NCI-H2196 (cell line): ENCODE measurements around the gene FLNC.

Source experiments
- DNase-seq: peaks from one replicate; lab custom pipeline; 2025; ENCODE audit not compliant: unreplicated experiment; lab: John Stamatoyannopoulos, UW

Gene FLNC, protein sequence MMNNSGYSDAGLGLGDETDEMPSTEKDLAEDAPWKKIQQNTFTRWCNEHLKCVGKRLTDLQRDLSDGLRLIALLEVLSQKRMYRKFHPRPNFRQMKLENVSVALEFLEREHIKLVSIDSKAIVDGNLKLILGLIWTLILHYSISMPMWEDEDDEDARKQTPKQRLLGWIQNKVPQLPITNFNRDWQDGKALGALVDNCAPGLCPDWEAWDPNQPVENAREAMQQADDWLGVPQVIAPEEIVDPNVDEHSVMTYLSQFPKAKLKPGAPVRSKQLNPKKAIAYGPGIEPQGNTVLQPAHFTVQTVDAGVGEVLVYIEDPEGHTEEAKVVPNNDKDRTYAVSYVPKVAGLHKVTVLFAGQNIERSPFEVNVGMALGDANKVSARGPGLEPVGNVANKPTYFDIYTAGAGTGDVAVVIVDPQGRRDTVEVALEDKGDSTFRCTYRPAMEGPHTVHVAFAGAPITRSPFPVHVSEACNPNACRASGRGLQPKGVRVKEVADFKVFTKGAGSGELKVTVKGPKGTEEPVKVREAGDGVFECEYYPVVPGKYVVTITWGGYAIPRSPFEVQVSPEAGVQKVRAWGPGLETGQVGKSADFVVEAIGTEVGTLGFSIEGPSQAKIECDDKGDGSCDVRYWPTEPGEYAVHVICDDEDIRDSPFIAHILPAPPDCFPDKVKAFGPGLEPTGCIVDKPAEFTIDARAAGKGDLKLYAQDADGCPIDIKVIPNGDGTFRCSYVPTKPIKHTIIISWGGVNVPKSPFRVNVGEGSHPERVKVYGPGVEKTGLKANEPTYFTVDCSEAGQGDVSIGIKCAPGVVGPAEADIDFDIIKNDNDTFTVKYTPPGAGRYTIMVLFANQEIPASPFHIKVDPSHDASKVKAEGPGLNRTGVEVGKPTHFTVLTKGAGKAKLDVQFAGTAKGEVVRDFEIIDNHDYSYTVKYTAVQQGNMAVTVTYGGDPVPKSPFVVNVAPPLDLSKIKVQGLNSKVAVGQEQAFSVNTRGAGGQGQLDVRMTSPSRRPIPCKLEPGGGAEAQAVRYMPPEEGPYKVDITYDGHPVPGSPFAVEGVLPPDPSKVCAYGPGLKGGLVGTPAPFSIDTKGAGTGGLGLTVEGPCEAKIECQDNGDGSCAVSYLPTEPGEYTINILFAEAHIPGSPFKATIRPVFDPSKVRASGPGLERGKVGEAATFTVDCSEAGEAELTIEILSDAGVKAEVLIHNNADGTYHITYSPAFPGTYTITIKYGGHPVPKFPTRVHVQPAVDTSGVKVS (N-terminal part only)

DNA sequence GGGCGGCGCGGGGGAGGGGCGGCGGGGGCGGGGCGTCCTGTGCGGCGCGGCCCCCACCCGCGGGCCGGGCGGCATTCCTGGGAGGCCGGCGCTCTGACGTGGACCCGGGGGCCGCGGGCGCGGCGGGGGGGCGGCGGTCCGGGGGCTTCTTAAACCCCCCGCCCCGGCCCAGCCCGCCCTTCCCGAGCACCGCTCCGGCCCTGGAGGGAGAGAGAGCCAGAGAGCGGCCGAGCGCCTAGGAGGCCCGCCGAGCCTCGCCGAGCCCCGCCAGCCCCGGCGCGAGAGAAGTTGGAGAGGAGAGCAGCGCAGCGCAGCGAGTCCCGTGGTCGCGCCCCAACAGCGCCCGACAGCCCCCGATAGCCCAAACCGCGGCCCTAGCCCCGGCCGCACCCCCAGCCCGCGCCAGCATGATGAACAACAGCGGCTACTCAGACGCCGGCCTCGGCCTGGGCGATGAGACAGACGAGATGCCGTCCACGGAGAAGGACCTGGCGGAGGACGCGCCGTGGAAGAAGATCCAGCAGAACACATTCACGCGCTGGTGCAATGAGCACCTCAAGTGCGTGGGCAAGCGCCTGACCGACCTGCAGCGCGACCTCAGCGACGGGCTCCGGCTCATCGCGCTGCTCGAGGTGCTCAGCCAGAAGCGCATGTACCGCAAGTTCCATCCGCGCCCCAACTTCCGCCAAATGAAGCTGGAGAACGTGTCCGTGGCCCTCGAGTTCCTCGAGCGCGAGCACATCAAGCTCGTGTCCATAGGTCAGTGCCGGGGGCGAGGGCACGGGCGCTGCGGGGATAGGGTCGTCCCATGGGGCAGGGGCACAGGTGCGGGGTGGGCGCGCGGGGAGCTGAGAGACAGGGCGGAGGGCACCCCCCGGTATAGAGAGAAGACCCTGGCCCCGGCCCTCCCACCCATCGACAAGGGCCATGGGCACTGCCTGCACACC lies at the start of gene FLNC:
TSS of gene FLNC (plus strand) at position 176 of the 947 bp plus-strand sequence. CDS start at position 408, 232 bp downstream.
- DNase-seq, result no peak

DNA sequence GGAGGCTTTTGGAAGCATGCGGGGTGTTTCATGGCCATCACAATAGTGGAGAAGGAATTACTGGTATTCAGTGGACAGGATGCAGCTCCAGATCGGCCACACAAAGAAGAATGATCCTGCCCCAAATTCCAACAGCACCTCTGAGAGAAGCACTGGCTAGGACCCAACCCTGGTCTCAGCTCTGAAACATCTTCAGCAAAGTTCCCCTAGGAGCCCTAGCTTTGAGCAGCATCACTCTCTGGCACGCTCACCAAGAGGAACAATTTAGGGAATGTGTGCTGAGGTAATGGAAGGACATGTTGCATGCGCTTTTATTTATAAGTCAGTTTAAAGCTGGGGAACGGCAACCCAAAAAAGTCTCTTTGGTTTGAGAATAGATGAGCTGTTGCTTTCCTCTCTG lies 49.1 kb upstream of the FLNC start:
- DNase-seq, result no peak

DNA sequence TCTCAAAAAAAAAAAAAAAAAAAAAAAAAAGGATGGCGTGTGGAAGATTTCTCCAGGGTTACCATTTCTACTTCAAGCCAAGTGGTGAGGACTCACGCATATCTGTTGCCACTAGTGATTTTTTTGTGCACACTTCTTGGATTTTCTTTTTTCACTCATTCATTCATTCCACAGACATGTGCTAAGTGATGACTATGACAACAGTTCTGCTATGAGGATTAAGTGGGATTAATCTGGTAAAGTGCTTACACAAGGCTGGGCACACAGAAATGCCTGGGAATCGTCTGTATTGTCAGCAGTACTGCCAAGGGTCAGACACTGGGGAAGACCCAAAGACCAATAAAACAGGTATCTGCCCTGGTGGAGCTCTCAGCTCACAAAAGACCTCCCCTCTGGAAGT lies 48.4 kb upstream of the FLNC start:
- DNase-seq, result no peak

DNA sequence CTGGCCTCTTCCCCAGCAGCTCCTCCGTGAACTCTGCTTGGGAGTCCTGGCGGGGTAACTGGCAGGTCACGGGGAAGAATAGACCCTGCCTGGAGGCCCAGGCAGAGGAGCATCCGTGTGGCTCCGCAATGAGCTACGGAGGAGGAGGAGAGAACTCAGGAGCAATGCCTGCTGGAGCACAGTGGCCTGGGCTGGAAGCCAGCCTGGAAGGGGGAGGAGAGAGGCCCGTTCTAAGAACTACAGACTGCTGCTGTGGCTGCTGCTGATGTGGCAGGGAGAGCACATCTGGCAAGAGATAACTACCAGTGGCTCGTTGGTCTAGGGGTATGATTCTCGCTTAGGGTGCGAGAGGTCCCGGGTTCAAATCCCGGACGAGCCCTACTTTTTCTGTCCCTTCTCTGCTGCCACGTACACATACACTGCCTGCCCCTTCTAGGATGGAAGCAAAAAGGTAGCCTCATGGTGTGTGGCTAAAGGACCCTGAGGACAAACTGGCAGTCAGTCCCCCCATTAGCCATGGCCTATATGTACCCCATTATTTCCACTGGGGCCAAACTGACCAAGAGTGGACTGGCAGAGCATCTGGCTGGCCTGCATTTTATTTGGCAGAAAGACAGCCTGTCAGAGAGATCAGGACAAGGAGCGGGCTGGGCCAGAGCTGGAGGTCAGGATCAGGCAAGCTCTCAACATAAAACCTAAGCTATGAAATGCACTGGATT lies 46.9 kb upstream of the FLNC start:
- DNase-seq, result no peak

DNA sequence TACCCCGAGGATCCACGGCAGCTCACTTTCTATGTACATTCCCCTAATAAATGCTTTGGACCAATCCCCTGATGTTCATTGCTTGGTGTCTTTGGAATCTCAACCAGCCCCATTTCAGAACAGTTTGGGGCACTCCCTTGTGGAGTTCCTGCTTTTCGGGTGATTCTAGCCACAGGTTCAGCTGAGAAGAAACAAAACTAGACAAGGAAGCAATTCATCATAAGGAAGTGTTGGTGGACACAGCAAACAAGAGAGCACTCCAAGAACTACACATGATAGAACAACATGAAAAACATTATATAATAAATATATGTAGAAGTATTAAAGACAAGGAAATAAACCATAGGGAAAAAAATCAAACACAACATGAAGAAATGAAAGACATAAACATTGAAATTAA lies 44.5 kb upstream of the FLNC start:
- no peak for DNase-seq

DNA sequence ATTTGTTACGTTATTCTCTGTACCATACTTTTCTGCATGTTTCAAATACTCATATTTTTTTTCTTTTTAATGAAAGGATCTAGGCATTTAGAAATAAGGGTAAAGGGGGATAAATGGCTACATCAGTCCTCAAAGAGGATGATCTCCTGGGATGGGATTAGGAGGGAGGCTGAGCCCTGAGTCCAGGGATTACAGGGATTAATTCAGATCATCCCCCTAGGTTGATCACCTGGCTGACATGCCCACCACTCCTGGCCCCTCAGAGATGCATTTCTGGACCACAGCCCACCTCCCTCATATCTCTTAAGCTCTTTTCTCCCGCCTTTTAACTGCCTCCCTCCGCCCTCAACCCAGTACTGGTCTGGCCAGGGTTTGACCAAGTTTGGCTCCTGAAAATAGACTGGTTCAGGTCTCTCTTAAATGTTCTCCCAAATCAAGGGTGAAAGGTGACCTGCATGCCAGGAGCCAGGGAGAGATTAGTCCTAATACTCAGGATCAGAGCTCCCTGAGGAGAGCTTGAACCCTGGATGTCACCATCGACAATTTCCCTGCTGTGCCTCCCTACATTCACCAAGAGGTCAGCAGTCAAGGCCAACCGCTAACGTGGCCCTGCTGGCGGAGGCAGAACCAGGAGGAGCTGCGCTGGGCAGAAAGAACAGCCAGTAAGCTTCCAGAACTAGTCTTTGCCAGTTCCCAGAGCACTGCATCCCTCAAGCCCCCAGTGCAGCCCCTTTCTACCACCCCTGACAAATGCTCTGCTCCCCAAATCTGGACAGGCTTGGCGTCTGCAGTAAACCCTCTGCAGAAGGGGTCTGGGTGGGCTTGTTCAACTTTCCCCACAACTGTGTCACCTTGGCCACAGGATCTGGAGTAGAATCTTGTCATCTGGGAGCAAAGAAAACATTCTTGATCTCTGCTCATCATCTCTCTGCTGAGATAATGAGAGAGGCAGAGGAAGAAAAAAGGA lies 41.5 kb upstream of the FLNC start:
- no peak for DNase-seq

DNA sequence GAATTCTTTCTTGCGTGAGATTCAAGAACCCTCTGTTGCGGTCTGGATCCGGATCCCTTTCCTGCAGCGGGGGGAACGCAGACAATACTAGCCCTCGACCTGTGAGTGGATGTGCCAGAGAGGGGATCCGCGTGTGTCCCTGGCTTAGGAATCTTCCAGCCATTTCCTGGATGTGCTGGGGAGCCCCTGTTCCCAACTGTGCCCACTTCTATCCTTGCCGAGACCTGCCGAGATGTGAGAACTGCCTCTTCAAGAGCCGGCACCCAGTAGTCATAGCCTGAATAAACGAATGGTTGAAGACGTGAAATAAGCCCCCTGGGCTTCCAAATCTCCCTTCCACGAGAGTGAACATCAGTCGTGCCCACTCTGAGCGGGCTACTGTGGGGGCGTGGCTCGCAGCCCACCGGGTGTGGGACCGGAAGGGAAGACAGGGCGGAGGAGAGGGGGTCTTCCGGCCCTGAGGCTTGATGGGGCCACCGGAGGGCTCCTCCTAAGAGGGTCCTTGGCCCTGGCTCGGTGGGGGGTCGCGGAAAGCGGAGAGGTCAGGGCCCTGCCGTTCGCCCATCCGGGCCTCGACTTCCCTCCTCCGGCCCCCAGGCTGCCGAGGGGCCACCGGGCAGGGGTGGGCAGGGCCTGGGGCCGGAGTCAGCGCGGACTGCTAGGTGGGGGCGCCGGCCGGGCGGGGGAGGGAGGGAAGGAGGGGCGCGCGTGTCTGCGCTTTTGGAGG lies 39.7 kb upstream of the FLNC start:
- DNase-seq, result no peak

DNA sequence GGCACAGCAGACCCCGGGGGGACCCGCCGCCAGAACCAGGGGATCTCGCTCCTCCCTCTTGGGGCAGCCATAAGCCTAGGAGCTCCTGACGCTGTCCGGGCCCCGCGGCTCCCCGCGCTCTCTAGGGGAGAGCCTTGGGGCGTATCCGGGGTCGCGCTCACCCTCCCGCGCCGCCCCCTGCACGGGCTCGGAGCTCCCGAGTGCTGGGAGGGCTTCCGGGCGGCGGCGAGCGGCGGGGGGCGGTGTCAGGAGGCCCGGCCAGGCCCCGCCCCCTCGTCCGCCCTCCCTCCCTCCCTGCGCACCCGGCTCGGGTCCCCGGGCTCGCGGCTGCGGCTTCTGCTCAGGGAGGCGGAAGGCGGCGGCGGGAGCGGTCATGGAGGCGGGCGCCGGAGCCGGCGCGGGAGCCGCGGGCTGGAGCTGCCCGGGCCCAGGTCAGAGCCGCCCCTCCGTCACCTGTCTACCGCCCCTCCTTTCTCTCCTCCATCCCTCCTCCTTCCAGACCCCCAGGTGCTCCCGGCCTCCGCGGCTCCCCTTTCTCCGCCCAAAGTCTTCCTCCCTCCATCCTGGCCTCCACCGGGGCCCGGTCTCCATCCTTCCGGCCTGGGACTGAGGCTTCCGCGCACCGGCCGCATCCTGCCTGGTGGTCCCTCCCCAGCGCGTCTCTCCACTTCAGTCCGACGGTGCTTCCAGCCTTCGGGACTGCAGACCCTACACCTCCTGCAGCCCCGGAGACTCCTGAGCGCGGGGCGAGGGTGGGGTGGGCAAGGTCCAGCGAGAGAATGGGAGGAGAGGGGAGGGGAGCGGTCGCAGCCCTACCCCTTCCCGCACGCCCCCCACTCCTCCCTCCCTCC lies 38.9 kb upstream of the FLNC start, which contains the start of gene CCDC136:
TSS of gene CCDC136 (plus strand) at position 848 of the 851 bp plus-strand sequence. CDS start 444 bp downstream, outside the sequence.
- peak; percentile 60 for DNase-seq

DNA sequence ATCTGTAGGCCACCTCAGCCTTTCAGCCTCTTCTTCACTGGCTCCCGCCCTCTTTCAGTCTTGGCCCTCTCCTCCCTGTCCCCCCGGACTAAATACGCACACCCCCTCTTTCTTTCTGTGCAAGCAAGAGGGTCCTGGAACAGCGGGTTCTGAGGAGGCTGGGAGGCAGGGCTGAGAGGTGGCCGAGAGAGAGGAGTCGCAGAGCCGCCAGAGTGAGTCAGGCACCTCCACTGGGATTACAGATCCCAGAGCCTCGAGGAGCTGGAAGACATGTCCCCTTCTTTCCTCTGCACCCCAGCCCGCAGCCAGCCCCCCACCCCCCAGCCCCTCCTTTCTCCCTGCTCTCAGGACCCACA lies 38.3 kb upstream of the FLNC start:
- no peak for DNase-seq

DNA sequence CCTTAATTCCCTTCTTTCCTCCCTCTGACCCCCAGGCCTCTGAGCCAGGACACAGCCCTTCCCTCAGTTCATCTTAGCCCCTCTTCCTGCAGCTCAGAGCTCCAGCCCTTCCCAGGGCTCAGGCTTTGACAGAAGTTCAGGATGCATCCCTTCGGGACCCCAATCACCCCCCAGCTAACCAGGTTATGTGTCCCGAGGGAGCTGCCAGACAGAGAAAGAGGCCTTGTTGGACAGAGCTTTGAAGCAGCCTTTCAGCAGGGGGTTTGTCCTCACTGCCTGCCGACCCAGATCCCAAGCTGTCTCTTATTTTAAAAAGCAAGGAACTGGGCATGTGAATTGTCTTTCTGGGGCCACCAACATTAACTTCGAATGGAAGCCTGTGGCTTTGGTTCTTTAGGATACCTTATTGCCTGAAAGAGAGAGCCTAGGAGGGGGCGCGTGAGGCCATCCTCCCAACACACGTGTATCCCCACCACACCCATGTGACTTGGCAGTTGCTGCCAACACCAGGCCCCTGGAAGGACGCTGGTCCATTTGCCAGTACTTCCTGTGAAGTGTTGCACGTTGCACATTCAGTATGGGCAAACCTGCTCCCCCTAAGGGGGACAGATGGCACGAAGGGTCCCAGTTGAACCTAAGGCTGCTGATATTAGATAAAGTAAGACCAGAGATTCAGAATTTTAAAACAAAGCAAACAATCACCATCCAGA lies 37.6 kb upstream of the FLNC start:
- DNase-seq, result no peak

DNA sequence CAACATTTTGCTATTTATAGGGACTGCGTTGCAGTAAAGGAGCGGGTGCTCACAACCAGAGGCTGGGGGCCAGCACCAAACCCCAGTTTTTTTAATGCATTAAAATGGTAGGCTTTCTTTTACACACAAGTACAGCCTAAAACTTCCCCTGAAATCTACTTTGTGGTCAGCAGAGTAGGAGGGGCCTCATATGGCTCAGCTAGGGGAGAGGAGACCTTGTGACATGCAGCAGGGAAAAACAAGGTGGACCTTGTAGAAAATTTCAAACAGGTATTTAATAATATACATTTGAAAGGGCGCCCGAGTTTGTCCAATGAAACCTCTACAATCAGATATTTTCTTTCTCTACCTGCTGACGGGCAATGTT lies 37.0 kb upstream of the FLNC start:
- DNase-seq, result no peak

DNA sequence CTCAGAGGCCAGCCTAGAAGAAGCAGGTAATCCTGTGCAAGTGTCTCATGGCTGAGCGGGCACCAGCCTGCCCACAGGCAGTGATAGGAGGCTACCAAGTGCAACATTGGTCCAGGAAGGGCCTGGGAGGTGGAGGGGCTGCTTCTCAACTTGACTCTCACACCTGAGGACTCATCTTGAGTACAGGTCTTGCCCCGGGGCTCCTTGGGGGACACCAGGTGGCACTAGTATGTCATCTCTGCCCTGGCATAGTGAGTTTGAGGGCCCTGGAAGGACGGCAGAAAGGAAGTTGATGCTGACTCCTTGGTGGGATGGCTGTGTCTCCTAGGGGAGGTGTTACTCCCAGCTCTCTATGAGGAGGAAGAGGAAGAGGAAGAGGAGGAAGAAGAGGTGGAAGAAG lies 36.2 kb upstream of the FLNC start:
- no peak for DNase-seq

DNA sequence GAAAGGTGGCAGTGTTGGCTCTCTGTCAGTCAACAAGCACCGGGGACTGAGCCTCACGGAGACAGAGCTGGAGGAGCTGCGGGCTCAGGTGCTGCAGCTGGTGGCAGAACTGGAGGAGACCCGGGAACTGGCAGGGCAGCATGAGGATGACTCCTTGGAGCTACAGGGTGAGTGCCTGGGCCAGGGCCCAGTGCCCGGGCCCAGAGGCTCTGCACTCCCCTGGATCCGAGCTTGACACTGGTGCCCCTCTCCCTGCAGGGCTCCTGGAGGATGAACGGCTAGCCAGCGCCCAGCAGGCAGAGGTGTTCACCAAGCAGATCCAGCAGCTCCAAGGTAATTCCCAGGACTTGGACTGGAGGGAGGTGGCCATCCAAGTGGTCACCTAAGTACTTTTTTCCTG lies 35.8 kb upstream of the FLNC start:
- DNase-seq, result no peak

DNA sequence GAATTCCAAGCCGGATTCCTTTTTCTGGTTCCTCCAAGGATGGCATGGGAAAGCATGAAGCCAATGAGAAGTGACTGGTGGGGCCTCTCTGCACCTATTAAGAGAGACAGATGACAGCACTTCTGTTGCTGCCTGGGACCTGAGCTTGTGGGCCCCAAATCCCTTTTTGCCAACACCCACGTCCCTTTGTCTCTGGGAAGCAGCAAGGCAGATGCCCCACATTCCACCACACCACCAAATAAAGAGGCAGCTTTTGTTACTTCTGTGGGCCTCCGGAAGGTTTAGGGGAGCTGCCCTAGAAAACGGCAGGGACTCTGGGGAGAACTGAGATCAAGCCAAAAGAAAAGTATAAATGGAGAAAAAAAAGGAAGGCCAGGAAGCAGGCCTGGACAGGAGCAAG lies 35.1 kb upstream of the FLNC start:
- no peak for DNase-seq

DNA sequence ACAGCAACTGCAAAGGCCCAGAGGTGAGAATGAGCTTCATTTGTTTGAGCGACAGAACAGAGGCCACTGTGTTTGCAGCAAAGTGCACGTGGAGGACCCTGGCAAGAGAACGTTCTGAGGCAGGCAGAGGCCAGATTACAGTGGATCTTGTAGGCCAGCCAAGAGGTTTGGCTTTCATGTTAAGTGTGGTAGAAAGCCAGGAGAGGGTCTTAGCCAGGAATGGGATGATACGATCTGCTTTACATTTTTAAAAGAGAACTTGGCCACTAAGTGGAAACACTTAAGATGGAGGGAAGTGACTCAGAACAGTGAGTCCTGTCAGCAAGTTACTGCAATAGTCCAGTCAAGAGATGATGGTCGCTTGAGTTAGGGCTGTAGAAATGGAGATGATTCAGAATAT lies 33.9 kb upstream of the FLNC start:
- no peak for DNase-seq

DNA sequence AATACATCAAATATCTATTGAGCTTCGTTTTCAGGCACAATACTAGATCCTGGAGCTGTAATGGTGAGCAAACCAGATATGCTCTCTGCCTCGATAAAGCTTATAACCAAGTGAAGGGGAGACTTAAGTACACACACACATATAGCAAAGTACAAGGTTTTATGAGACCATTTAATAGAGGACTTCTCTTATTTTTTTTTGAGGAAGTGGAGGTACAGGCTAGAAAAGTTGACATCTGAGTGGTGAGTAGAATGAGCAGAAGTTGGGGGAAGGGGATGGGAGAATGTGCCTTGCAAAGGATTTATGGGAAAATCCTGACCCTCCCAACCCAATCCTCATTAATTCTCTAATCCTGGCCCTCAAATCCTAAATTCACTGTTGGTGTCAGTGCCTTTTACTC lies 30.8 kb upstream of the FLNC start:
- DNase-seq, result no peak
